Measurements from ENCODE around the gene CRYGC. TPM values are rescaled to one million over a fixed set of nuclear protein-coding genes. Genes with fewer than 3 reads are reported as not detected.
A peak's percentile ranks its signal among the peaks of the same experiment; 100 is the strongest.

CRYGC gene
- total RNA-seq, 1 donor from 2014 or later = not detected

GRCh38 chr2:208097313-208097712, 32.3 kb downstream of the CRYGC start:
- H3K9me3 ChIP-seq = no peaks in the 10 kb centered on the region
- TF ChIP-seq, protein P1, sequence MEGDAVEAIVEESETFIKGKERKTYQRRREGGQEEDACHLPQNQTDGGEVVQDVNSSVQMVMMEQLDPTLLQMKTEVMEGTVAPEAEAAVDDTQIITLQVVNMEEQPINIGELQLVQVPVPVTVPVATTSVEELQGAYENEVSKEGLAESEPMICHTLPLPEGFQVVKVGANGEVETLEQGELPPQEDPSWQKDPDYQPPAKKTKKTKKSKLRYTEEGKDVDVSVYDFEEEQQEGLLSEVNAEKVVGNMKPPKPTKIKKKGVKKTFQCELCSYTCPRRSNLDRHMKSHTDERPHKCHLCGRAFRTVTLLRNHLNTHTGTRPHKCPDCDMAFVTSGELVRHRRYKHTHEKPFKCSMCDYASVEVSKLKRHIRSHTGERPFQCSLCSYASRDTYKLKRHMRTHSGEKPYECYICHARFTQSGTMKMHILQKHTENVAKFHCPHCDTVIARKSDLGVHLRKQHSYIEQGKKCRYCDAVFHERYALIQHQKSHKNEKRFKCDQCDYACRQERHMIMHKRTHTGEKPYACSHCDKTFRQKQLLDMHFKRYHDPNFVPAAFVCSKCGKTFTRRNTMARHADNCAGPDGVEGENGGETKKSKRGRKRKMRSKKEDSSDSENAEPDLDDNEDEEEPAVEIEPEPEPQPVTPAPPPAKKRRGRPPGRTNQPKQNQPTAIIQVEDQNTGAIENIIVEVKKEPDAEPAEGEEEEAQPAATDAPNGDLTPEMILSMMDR (IDR thresholded peaks at IDR 0.05) = no peak
- DNase-seq (no peak), ATAC-seq (no peak)
- intact Hi-C loops (cut with DNase I) = no loop called here
- no peak overlapping the region for H3K4me3 ChIP-seq
- no peaks in the 10 kb centered on the region for H3K27me3 ChIP-seq
- no peaks in the 10 kb centered on the region for H3K4me1 ChIP-seq
- H3K27ac ChIP-seq = no peak overlapping the region
- H3K36me3 ChIP-seq = no peaks in the 10 kb centered on the region

DNA sequence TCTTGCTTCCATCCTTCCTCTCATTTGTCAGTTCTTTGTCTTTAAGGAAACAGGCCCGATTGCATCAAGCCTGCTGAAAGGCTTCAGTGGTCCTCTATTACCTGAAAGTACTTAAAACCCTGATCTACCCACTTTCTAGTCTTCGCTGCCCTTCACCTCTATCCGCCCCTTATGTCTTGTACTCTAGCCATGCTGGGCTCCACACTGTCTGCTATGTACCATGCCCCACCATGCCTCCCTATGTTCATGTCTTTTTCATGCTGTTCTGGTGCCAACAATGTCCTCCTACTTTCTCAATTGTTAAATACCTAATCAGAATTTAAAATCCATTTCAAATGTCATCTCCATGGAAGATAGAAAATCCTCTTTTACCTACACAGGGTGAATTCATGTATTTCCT, 33.5 kb downstream of the CRYGC start:
- H3K4me1 ChIP-seq = no peaks in the 10 kb centered on the region
- no peaks in the 10 kb centered on the region for H3K27me3 ChIP-seq
- no peak overlapping the region for H3K27ac ChIP-seq
- H3K9me3 ChIP-seq = no peaks in the 10 kb centered on the region
- H3K4me3 ChIP-seq = no peak overlapping the region
- ATAC-seq (peak; percentile 20), DNase-seq (no peak)
- TF ChIP-seq, protein P1 (IDR thresholded peaks at IDR 0.05) = no peak
- intact Hi-C loops (cut with DNase I) = no loop called here
- H3K36me3 ChIP-seq = no peaks in the 10 kb centered on the region

DNA sequence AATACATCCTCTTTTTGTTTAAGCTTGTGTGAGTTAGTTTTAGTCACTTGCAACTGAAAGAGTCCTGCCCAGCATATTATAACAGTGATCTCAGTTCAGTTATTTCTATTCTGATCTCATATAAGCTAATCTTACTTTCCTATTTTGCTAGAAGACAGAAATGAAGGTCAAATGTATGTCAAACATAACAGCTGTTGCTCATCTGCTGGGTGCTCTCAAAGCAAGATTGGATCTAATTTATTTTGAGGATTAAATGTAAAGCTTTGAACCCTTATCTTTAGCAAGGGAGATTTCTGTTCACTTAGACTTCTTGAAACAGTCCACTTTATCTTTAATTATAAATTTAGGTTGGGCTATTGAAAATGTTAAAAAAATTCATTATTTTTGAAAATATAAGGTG, 36.5 kb downstream of the CRYGC start:
- DNase-seq = no peak

DNA sequence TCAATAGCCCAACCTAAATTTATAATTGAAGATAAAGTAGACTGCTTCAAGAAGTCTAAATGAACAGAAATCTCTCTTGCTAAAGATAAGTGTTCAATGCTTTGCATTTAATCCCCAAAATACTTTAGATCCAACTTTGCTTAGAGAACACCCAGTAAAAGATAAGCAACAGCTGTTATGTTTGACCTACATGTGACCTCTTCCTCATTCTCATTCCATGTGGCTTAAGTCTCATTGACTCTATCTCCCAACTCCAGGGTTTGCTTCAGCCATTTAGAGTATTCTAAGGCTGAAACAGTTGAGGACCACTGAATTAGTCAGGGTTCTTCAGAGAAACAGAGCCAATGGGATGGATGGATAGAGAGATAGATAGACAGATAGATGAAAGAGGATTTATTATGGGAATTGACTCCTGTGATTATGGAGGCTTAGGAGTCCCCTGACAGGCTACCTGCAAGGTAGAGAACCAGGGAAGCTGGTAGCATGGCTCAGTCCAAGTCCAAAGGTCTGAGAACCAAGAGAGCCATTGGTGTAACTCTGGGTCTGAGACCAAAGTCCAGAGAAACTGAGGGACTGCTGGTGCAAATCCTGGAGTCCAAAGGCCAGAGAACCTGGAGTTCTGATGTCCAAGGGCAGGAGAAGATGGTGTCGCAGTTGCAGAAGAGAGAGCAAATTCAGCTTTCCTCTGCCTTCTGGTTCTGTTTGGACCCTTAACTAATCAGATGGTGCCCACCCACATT, 37.4 kb downstream of the CRYGC start:
- intact Hi-C loops (cut with DNase I) = no loop called here
- Histone ChIP-seq H3K9me3 (no peaks in the 10 kb centered on the region), H3K36me3 (no peaks in the 10 kb centered on the region), H3K4me1 (no peaks in the 10 kb centered on the region), H3K27me3 (no peaks in the 10 kb centered on the region), H3K27ac (no peak overlapping the region), H3K4me3 (no peak overlapping the region)
- DNase-seq = no peak
- TF ChIP-seq, protein P1 (IDR thresholded peaks at IDR 0.05) = no peak
- no peak for ATAC-seq

More for the DNA sequence above, 36.5 kb downstream of the CRYGC start:
- H3K27ac ChIP-seq = no peak overlapping the region
- no peaks in the 10 kb centered on the region for H3K4me1 ChIP-seq
- H3K4me3 ChIP-seq = no peak overlapping the region
- ATAC-seq = no peak
- TF ChIP-seq, protein P1 (IDR thresholded peaks at IDR 0.05) = no peak
- no peaks in the 10 kb centered on the region for H3K36me3 ChIP-seq
- H3K27me3 ChIP-seq = no peaks in the 10 kb centered on the region
- H3K9me3 ChIP-seq = no peaks in the 10 kb centered on the region
- intact Hi-C loops (cut with DNase I) = no loop called here

GRCh38 chr2:208090420-208090819, 39.2 kb downstream of the CRYGC start:
- Histone ChIP-seq H3K36me3 (no peaks in the 10 kb centered on the region), H3K27me3 (no peaks in the 10 kb centered on the region), H3K4me3 (no peak overlapping the region), H3K27ac (no peak overlapping the region), H3K9me3 (no peaks in the 10 kb centered on the region), H3K4me1 (no peaks in the 10 kb centered on the region)
- TF ChIP-seq, protein P1 (IDR thresholded peaks at IDR 0.05) = no peak
- DNase-seq = no peak
- ATAC-seq = no peak
- intact Hi-C loops (cut with DNase I) = no loop called here
